Calu3 (cell line): ENCODE results near the gene CAT. TPM values are rescaled to one million over a fixed set of nuclear protein-coding genes. Genes with fewer than 3 reads are reported as not detected.

ENCODE experiments used
- BruUV-seq: library from RNA; stranded (reverse); fragments of 400-500 nt; replicated peaks from 2 replicates; lab custom pipeline; 2021; lab: Mats Ljungman, UMichigan
- CTCF ChIA-PET: fragments of 300-600 bp; sonication (Branson Sonifier 250); formaldehyde crosslinking; loops from one replicate; lab custom pipeline; 2022; ENCODE audit warnings: antibody characterized with exemption; lab: Charles Lee
- DNase-seq: peaks from one replicate; pipeline ENCODE4 v3.0.0; 2022
- H3K27ac Mint-ChIP-seq: one replicate; pipeline ENCODE4 v1.8.0; 2022; ENCODE audit warnings: mixed read lengths; ENCODE audit not compliant: unreplicated experiment
- H3K27me3 Mint-ChIP-seq: one replicate; pipeline ENCODE4 v1.8.0; 2022; ENCODE audit warnings: mixed read lengths; ENCODE audit not compliant: unreplicated experiment
- H3K36me3 Mint-ChIP-seq: one replicate; pipeline ENCODE4 v1.8.0; 2022; ENCODE audit warnings: mild to moderate bottlenecking, moderate library complexity, mixed read lengths; ENCODE audit not compliant: insufficient read depth, unreplicated experiment
- H3K4me1 Mint-ChIP-seq: one replicate; pipeline ENCODE4 v1.8.0; 2022; ENCODE audit warnings: mild to moderate bottlenecking, low read depth, mixed read lengths; ENCODE audit not compliant: unreplicated experiment
- H3K4me3 Mint-ChIP-seq: one replicate; pipeline ENCODE4 v1.8.0; 2022; ENCODE audit warnings: mild to moderate bottlenecking, low read depth, moderate library complexity, mixed read lengths; ENCODE audit not compliant: unreplicated experiment
- H3K9me3 Mint-ChIP-seq: one replicate; pipeline ENCODE4 v1.8.0; 2022; ENCODE audit warnings: low read depth, mixed read lengths; ENCODE audit not compliant: unreplicated experiment
- CTCF ChIP-seq: fragments of 200-600 bp; IDR thresholded peaks from one replicate; pipeline ENCODE4 v1.8.0; 2022; ENCODE audit warnings: antibody characterized with exemption; ENCODE audit not compliant: unreplicated experiment
- intact Hi-C: fragments of 100-400 bp; cut with micrococcal nuclease; formaldehyde crosslinking; loops from one replicate; pipeline ENCODE4 v1.10.0; 2022; ENCODE audit not compliant: unreplicated experiment
- total RNA-seq: library from RNA; stranded (reverse); gene quantifications from 2 replicates; pipeline ENCODE4 v1.2.3, GENCODE V29; 2022

CAT gene
- total RNA-seq, 1 experiment from 2014 or later: 54.5 TPM

GRCh38 chr11:34445956-34446355, 7.2 kb downstream of the CAT start:
- Mint-ChIP-seq H3K9me3 (no peaks in the 10 kb centered on the region), H3K4me3 (no peak overlapping the region), H3K27ac (no peak overlapping the region), H3K4me1 (no peaks in the 10 kb centered on the region), H3K36me3 (no peaks in the 10 kb centered on the region), H3K27me3 (no peaks in the 10 kb centered on the region)
- CTCF ChIA-PET: interaction anchor here (0.7 kb wide), 2 partner anchors 80 to 528 kb away, joined by 3 to 8 read pairs; no protein-coding TSS in a partner anchor
- no peak for DNase-seq
- no peak for TF ChIP-seq CTCF
- intact Hi-C loops: no loop called here
- no TSS peak for BruUV-seq

GRCh38 chr11:34446386-34446785, 7.7 kb downstream of the CAT start:
- no peak for TF ChIP-seq CTCF
- H3K36me3 Mint-ChIP-seq: no peaks in the 10 kb centered on the region
- H3K27ac Mint-ChIP-seq: no peak overlapping the region
- no TSS peak for BruUV-seq
- H3K27me3 Mint-ChIP-seq: no peaks in the 10 kb centered on the region
- DNase-seq: no peak
- intact Hi-C loops: no loop called here
- H3K4me3 Mint-ChIP-seq: no peak overlapping the region
- CTCF ChIA-PET: no interaction called here
- no peaks in the 10 kb centered on the region for H3K4me1 Mint-ChIP-seq
- no peaks in the 10 kb centered on the region for H3K9me3 Mint-ChIP-seq

- no peaks in the 10 kb centered on the region for H3K4me1 Mint-ChIP-seq
- H3K27ac Mint-ChIP-seq: no peak overlapping the region
- H3K36me3 Mint-ChIP-seq: peaks cover 4% of the 10 kb centered on the region
- H3K9me3 Mint-ChIP-seq: no peaks in the 10 kb centered on the region
- TF ChIP-seq CTCF: no peak
- CTCF ChIA-PET: no interaction called here
- no peaks in the 10 kb centered on the region for H3K27me3 Mint-ChIP-seq
- H3K4me3 Mint-ChIP-seq: no peak overlapping the region
- intact Hi-C loops: no loop called here
- DNase-seq: no peak
- BruUV-seq: no TSS peak
Observed at GRCh38 chr11:34447044-34447443, 8.3 kb downstream of the CAT start.

DNA sequence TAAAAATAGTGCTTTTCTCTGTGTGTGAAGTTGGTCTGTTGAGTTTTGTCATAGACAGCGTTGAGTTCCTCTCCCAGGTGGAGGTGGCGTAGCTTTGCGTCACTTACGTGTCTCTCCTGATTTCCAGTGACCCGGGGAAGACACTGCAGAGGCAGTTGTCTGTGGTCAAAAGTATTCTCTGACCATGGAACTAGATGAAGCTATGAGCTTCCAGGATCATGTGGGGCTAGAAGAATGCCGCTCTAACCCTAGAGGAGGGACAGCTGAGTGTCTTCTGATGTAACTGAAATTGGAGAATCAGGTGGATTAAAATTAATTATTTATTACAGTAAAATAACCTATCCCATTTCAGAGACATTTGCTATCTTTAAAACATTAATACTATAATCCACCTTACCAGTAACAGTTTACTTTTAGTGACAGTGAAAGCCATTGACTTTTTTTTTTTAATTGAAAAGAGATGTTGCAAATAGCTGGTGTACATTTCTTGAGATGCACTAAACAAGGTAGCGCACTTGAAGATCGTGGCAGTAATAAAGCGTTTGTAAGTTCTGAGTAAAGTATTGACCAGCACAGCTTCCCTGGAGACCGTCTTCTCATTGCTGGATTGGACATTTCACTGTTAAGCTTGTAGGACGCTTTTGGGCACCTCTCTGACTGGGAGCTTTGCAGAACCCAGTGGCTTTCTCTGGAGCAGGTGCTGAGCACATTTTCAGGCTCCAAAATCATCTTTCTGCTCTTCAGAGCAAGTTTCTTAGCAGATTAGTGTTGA, 9.7 kb downstream of the CAT start:
- no peak for TF ChIP-seq CTCF
- H3K27ac Mint-ChIP-seq: no peak overlapping the region
- CTCF ChIA-PET: no interaction called here
- H3K4me3 Mint-ChIP-seq: no peak overlapping the region
- H3K4me1 Mint-ChIP-seq: no peaks in the 10 kb centered on the region
- peaks cover 5% of the 10 kb centered on the region for H3K36me3 Mint-ChIP-seq
- H3K27me3 Mint-ChIP-seq: no peaks in the 10 kb centered on the region
- no TSS peak for BruUV-seq
- intact Hi-C loops: no loop called here
- H3K9me3 Mint-ChIP-seq: no peaks in the 10 kb centered on the region
- DNase-seq: no peak
